ENCODE data around the gene CCDC138.
A peak's percentile ranks its signal among the peaks of the same experiment; 100 is the strongest.

Gene CCDC138

GRCh38 chr2:108898315-108899082, 111.9 kb downstream of the CCDC138 start:
- no peak for DNase-seq

- no peak for DNase-seq
These were observed 118.1 kb downstream of the CCDC138 start for GRCh38 chr2:108904680-108905079.

- no peak for DNase-seq
These were observed 118.6 kb downstream of the CCDC138 start for GRCh38 chr2:108905176-108905575.

- DNase-seq = no peak
These were observed 119.3 kb downstream of the CCDC138 start for GRCh38 chr2:108905906-108906305.

- no peak for DNase-seq
These were observed 120.0 kb downstream of the CCDC138 start for GRCh38 chr2:108906403-108907077.

- peak; percentile 44 for DNase-seq
These were observed 121.5 kb downstream of the CCDC138 start for GRCh38 chr2:108907822-108908712.

- peak; percentile 42 for DNase-seq
These were observed 122.1 kb downstream of the CCDC138 start for GRCh38 chr2:108908713-108909070.

GRCh38 chr2:108909275-108909823, 122.8 kb downstream of the CCDC138 start:
- DNase-seq = peak; percentile 28

GRCh38 chr2:108910011-108910431, 123.5 kb downstream of the CCDC138 start:
- peak; percentile 55 for DNase-seq

- peak; percentile 44 for DNase-seq
These were observed 124.2 kb downstream of the CCDC138 start for GRCh38 chr2:108910541-108911396.

GRCh38 chr2:108911401-108911800, 124.8 kb downstream of the CCDC138 start:
- DNase-seq = no peak

- peak; percentile 61 for DNase-seq
These were observed 125.4 kb downstream of the CCDC138 start for GRCh38 chr2:108911807-108912628.

GRCh38 chr2:108912629-108912902, 126.0 kb downstream of the CCDC138 start:
- no peak for DNase-seq

GRCh38 chr2:108916122-108916795, 129.7 kb downstream of the CCDC138 start:
- no peak for DNase-seq

GRCh38 chr2:108916796-108917421, 130.3 kb downstream of the CCDC138 start:
- no peak for DNase-seq

- no peak for DNase-seq
These were observed 131.0 kb downstream of the CCDC138 start for GRCh38 chr2:108917526-108917925.

GRCh38 chr2:108918156-108918874, 131.7 kb downstream of the CCDC138 start:
- no peak for DNase-seq

- DNase-seq = peak; percentile 44
These were observed 132.4 kb downstream of the CCDC138 start for GRCh38 chr2:108918941-108919341.

- DNase-seq = peak; percentile 39
These were observed 133.2 kb downstream of the CCDC138 start for GRCh38 chr2:108919571-108920373.

All from activated effector memory CD4-positive, alpha-beta T cell treated with anti-CD3 and anti-CD28 coated beads, Interleukin-2, amount 50 U/mL, for 16 hours (primary cell).